Hematopoietic multipotent progenitor cell treated with erythropoietin and hydrocortisone succinate and interleukin-3 and kit ligand, for 4 days (in vitro differentiated cells): ENCODE results near the gene FMNL1.
A peak's percentile ranks its signal among the peaks of the same experiment; 100 is the strongest.

Experiments used
- DNase-seq: peaks from one replicate; pipeline ENCODE4 v3.0.0-alpha.2; 2015

Gene FMNL1

DNA sequence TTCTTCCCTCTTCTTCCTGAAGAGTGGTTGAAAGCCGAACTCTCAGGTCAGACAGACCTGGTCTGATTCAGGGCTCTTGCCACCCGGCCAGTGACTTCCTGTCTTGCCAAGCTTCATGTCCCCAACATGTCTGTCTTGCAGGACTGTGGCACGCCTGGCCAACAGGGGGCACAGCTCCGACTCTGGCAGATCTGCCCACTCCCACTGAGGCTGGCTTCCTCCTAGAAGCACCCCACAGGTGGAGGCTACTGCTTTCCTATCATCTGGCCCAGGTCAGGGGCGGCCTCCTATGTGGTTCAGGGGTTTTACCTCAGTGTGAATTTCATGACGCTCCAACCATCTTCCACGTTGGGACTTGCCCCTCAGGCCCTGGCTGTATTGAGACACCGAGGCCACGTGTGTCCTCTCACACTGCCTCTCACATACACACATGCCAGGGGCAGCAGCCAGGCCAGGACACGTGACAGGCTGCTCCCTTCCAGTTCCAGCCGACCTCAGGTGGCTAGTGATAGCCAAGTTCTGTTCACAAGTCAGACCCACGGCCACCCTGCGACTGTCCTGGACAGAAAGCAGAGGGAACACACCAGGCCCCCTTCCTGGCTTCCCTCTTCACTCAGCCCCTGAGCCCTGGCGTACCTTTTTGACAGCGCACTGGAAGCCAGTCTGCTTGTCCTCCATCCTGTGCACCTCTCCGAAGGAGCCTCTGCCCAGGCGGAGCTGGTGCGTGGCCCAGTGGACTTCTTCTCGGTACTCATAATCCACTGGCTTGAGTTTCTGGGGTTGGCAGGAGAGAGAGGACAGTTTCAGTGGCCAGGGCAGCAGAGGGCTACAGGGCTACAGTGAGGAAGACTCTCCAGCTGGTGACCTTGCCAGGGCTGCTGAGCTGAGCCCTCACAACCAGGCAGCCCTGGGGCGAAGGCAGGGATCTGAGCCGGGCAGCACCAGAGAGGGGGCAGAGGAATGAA is 62.8 kb downstream of the FMNL1 start:
- DNase-seq = peak; percentile 64

GRCh38 chr17:45286286-45286685 is 64.6 kb downstream of the FMNL1 start:
- DNase-seq = no peak

GRCh38 chr17:45287526-45288500 is 66.1 kb downstream of the FMNL1 start:
- peak; percentile 55 for DNase-seq

DNA sequence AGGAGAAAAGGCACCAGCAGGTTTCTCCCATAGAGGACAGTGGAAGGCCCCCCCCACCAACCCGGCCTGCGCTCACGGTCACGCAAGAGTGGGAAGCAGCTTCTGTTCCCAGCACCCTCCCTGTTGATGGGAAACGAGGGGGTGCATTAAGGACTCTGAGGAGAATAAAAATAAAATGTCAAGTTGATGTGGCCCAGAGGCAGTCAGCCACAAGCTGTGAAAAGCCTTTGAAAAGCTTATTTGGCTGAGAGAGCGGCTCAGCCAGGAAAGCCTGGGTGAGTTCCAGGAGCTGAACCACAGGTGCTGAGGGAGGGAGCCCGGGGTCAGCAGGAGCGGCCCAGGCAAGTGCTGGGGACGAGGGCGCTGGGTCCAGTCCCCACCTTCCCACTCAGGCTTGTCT is 67.1 kb downstream of the FMNL1 start:
- no peak for DNase-seq

DNA sequence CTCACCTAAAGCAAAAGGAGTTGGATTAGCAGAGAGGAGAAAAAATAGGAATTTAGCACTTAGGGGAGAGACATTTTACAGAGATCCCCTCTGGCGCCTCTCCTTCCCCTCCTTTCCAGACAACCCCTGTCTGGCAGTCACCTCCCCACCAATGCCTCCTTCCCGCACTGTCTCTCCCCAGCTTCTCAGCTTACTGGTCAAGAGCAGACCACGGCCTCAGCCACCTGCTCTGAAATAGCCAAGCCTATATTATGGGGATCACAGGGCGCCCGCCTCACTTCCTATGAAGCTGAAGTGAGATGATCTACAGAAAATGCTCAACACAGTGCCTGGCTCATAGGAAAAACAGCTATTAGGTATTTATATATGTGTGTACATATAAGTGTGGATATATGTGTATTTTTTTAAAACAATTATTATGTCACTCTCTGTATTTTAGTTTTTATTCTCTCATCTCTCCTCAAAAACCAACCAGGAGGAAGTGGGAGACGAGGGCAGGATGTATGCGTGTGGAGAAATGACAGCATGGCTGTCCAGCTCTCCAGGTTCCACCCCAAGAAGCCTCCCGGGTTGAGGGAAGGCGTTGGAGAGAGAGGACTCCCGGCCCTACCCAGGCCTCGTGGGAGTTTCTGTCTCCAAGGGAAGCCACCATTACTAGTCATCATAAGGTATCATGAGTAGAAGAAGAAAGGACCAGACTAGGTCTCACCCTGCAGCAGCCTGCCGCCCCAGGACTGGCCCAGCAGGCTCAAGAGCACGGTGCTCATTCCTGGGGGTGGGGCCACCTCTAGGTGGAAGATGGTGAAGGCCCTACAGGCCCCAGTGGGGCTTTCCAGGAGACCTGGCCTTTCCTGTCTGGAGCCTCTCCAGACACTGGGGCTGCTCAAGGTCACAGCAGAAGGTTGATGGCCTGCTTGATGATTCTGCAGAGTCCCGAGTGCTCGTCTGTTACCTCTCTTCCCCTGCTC is 67.9 kb downstream of the FMNL1 start:
- DNase-seq = no peak

DNA sequence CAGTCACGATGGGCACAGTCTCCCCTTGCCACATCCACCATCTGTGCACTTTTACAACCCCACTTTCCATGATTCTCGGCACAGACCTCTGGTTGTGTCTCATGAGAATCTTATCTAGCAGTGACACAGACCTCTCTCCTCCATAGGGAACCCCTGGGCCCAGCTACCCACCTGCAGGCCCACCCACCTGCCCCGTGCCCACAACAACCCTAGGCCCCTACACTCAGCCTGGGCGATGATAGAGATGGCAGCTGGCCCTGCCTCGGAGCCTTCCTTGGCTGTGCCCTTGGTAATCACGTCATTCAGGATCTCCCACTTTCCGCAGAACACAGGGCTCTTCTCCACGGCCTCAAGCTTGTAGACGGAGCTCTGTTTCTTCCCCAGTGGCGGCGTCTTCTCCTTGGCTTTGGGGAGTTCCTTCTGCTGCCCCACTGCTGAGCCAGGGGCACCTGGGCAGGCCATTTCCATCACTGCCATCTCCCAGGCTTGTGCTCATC is 68.6 kb downstream of the FMNL1 start:
- no peak for DNase-seq

DNA sequence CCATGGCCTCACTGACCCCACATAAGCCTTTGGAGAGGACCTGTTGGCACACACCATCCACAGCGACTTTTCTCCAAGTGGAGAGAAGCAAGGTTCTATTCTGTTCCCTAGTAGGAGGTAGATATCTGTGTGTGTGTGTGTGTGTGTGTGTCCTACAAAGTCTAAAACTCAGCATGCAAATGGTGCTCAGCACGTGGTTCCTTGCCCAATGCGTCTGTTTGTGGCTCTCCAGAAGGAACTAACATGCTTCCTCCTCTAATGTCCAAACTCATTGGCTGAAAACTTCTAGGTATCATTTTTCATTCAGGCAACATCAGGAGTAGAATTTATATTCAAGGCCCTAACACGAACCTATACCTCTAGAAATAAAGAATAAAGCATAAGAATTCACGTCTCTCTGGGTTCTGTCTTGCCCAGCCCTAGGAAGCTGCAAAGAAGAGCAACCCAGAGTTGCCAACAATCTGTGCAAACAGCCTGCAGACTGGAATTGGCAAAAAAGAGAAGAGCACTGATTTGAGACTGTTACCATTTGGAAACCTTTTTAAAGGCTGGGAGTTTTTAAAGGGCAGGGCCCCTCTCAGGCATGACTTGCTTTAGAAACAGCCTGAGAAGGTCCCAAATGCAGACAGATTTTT is 69.6 kb downstream of the FMNL1 start:
- DNase-seq = peak; percentile 64

- no peak for DNase-seq
Observed at GRCh38 chr17:45292696-45293412, 71.2 kb downstream of the FMNL1 start.

DNA sequence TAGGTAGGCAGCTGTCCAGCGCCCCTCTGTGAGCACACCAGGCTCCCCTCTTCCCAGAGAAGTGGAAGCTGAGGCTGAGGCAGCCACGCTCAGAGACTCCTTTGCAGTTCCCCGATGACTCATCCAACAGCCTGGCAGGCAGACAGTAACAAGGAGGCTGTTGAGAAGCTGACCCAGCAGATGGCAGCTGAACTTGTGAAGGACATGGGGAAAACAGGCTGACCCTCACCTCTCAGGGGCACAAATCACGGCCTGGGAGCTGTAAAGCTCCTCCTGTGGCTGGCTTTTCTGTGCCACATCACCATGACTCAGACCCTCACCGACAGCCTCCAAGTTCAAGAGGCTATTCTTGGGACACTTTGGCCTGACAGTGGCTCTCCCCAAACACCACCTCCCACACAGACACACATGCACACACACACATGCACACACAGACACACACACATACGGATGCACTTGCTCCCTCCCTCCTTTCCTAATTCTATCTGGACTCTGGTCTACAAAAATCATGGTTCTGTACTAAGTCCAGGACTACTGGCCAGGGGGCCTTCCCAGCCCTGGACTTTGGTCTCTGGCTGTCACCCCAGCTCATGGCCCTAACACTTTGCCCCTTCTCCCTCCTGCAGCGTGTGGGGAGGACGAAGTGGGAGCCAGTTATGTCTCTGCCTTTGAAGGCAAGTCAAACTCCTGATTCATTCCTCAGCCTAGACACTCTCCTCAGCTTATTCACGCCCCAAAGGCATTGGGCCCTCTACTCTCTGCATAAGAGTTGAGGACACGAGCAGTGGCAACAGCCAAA is 71.9 kb downstream of the FMNL1 start:
- DNase-seq = peak; percentile 64

DNA sequence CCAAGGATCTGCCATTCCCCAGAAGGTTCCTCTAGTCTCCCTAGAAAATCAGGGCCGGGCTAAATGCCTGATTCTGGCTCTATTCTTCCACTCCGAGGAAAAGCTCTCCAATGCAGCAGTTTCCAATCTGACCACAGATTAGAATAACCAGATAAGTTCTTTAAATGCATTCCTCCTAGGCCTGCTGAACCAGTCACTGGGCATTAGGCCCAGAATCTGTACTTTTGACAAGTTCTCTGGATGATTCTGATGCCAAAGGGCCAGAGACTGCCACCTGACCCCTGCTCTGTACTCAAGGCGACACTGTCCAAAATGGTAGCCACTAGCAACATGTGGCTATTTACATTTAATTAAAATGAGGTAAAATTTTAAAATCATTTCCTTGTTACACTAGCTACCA is 72.8 kb downstream of the FMNL1 start:
- DNase-seq = no peak

- DNase-seq = peak; percentile 94
Observed at GRCh38 chr17:45296003-45296832, 74.5 kb downstream of the FMNL1 start.

DNA sequence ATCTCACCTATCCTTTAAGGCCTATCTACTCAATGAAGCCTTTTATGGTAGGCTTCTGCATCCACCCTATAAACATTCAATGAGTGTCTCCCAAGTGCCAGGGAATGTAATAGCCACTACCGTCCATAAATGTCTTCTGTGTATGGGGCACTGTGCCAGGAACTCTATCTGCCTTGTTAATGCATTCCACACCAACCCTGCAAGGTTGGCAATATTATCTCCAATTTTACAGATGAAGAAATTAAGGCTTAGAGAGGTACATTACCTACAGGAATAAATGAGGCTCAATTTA is 75.1 kb downstream of the FMNL1 start:
- peak; percentile 35 for DNase-seq
